WTC11 (cell line): Measurements from ENCODE around the gene SP140. TPM values are rescaled to one million over a fixed set of nuclear protein-coding genes. Genes with fewer than 3 reads are reported as not detected.

Experiments used
- ATAC-seq: fragments of 200-7000 bp; cut with Tn5 transposase; 2 replicates; pipeline ENCODE4 v1.10.0; 2021; ENCODE audit warnings: mild to moderate bottlenecking, moderate library complexity
- CTCF ChIA-PET: fragments of 300-600 bp; sonication (Branson Sonifier 250); formaldehyde crosslinking; loops from one replicate; lab custom pipeline; 2021; ENCODE audit warnings: antibody characterized with exemption; lab: Charles Lee
- POLR2A ChIA-PET: fragments of 350-600 bp; sonication (Branson Sonifier 250); formaldehyde crosslinking; loops from one replicate; lab custom pipeline; 2021; ENCODE audit warnings: antibody characterized with exemption; lab: Charles Lee
- DNase-seq: peaks from one replicate; pipeline ENCODE4 v3.0.0; 2021; ENCODE audit warnings: low spot score
- H3K27ac Mint-ChIP-seq: 2 replicates; pipeline ENCODE4 v1.8.0; 2021; ENCODE audit warnings: mixed read lengths
- H3K27me3 Mint-ChIP-seq: 2 replicates; pipeline ENCODE4 v1.8.0; 2021; ENCODE audit warnings: low read depth, mild to moderate bottlenecking, moderate library complexity, mixed read lengths
- H3K36me3 Mint-ChIP-seq: 2 replicates; pipeline ENCODE4 v1.8.0; 2021; ENCODE audit warnings: mixed read lengths
- H3K4me1 Mint-ChIP-seq: 2 replicates; pipeline ENCODE4 v1.8.0; 2022; ENCODE audit warnings: mixed read lengths
- H3K4me3 Mint-ChIP-seq: 2 replicates; pipeline ENCODE4 v1.8.0; 2021; ENCODE audit warnings: mild to moderate bottlenecking, moderate library complexity, mixed read lengths
- H3K9me3 Mint-ChIP-seq: 2 replicates; pipeline ENCODE4 v1.8.0; 2021; ENCODE audit warnings: mixed read lengths
- CBFB ChIP-seq: sonication (generic); formaldehyde crosslinking; IDR thresholded peaks from 2 replicates; pipeline ENCODE4 v1.8.1; 2022; ENCODE audit warnings: mild to moderate bottlenecking, low read depth, missing genetic modification reagents
- E2F4 ChIP-seq: sonication (generic); formaldehyde crosslinking; IDR thresholded peaks from 2 replicates; pipeline ENCODE4 v1.8.1; 2022; ENCODE audit warnings: low read depth, mild to moderate bottlenecking, moderate library complexity, missing genetic modification reagents, borderline replicate concordance
- EMX1 ChIP-seq: fragments of 250-450 bp; sonication (Bioruptor Pico); IDR thresholded peaks from 2 replicates; pipeline ENCODE4 v1.8.0; 2021; ENCODE audit warnings: mild to moderate bottlenecking
- JUN ChIP-seq: sonication (generic); formaldehyde crosslinking; IDR thresholded peaks from 2 replicates; pipeline ENCODE4 v1.8.0; 2023; ENCODE audit warnings: mild to moderate bottlenecking, missing genetic modification reagents
- MAX ChIP-seq: sonication (generic); formaldehyde crosslinking; IDR thresholded peaks from 2 replicates; pipeline ENCODE4 v1.8.0; 2022; ENCODE audit warnings: mild to moderate bottlenecking, missing genetic modification reagents
- RORB ChIP-seq: fragments of 250-450 bp; sonication (Bioruptor Pico); IDR thresholded peaks from 2 replicates; pipeline ENCODE4 v1.9.0; 2021; ENCODE audit warnings: mild to moderate bottlenecking
- SMAD3 ChIP-seq: sonication (generic); formaldehyde crosslinking; IDR thresholded peaks from 2 replicates; pipeline ENCODE4 v1.8.0; 2022; ENCODE audit warnings: missing genetic modification reagents, mild to moderate bottlenecking, borderline replicate concordance
- TCF7 ChIP-seq: sonication (generic); formaldehyde crosslinking; IDR thresholded peaks from 2 replicates; pipeline ENCODE4 v1.8.0; 2022; ENCODE audit warnings: mild to moderate bottlenecking, low read depth, missing genetic modification reagents, moderate library complexity
- TEAD1 ChIP-seq: sonication (generic); formaldehyde crosslinking; IDR thresholded peaks from 2 replicates; pipeline ENCODE4 v1.8.0; 2022; ENCODE audit warnings: mild to moderate bottlenecking, missing genetic modification reagents
- ZBTB21 ChIP-seq: sonication (generic); formaldehyde crosslinking; IDR thresholded peaks from 2 replicates; pipeline ENCODE4 v1.8.1; 2023; ENCODE audit warnings: mild to moderate bottlenecking, missing genetic modification reagents, borderline replicate concordance
- ZNF121 ChIP-seq: sonication (generic); formaldehyde crosslinking; IDR thresholded peaks from 2 replicates; pipeline ENCODE4 v1.8.0; 2023; ENCODE audit warnings: missing genetic modification reagents
- ZNF396 ChIP-seq: fragments of 250-450 bp; sonication (Bioruptor Pico); IDR thresholded peaks from 2 replicates; pipeline ENCODE4 v1.8.0; 2021; ENCODE audit warnings: mild to moderate bottlenecking, moderate library complexity, borderline replicate concordance
- ZNF423 ChIP-seq: fragments of 250-450 bp; sonication (Bioruptor Pico); IDR thresholded peaks from 2 replicates; pipeline ENCODE4 v2.1.2; 2022; ENCODE audit warnings: mild to moderate bottlenecking, moderate library complexity
- total RNA-seq: library from RNA; stranded (reverse); gene quantifications from 3 replicates; pipeline ENCODE4 v1.2.3, GENCODE V29; 2021
- TF ChIP-seq, protein P1 (sequence below): sonication (generic); formaldehyde crosslinking; conservative IDR thresholded peaks from 2 replicates; pipeline ENCODE4 v1.8.1; 2023; ENCODE audit warnings: mild to moderate bottlenecking, low read depth, missing genetic modification reagents, moderate library complexity
- TF ChIP-seq, protein P2 (sequence below): fragments of 250-450 bp; sonication (Bioruptor Pico); IDR thresholded peaks from 2 replicates; pipeline ENCODE4 v1.9.0; 2021; ENCODE audit warnings: moderate library complexity, mild to moderate bottlenecking, inconsistent platforms, borderline replicate concordance
- TF ChIP-seq, protein P3 (sequence below): sonication (generic); formaldehyde crosslinking; IDR thresholded peaks from 2 replicates; pipeline ENCODE4 v1.8.1; 2022; ENCODE audit warnings: mild to moderate bottlenecking, moderate library complexity, missing genetic modification reagents
- TF ChIP-seq, protein P4 (sequence below): sonication (generic); formaldehyde crosslinking; conservative IDR thresholded peaks from 2 replicates; pipeline ENCODE4 v1.8.1; 2022; ENCODE audit warnings: mild to moderate bottlenecking, missing genetic modification reagents

The SP140 gene
- total RNA-seq, 1 experiment from 2014 or later: 0.66 TPM

DNA sequence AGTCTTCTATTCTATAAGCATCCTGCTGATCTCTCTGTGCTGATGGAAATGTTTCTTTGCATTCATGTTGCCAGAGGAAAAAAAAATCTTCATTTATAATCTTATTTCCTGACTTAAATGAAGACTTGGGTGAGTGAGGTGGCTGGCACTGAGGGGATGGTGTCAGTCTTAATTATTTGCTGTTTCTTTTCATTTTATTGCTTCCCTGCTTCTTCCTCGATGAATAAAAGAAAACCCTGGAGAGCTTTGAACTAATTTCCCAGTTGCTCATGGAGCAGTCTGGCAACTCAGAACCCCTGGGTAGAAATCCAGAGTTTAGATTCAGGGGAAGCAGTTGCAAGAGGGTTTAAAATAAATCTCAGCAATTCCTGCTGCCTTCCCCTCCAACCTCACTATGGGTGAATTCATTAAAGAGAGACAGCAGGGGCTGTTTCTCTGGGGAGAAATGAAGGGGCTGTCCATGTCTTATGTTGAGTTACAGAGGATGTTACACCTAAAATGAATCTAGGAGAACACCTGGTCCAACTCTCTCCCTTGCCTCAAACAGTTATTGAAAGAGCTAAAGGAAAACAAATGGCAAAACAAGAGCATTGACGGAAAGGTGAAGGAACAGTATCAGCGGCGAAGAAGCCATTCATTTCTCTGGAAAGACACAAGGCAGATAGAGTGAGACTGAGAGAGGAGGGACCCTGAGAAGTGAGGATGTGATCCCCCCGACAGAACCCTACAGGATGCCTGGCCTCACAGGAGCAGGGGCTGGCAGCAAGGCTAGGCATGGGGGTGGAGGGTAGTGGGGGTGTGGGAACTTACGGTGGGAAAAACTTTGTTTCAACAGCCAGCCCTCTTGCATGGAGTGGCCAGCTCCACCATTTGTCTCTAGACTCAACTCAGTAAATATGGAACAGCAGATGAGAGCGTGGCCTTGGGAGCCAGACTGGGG is 46.7 kb upstream of the SP140 start:
- H3K27ac Mint-ChIP-seq: no peak overlapping the region
- H3K36me3 Mint-ChIP-seq: peaks cover 12% of the 10 kb centered on the region
- ChIA-PET POLR2A (no interaction called here), CTCF (interaction anchor here (1.8 kb wide), 1 partner anchor 19 kb away, joined by 5 read pairs; no protein-coding TSS in a partner anchor)
- H3K27me3 Mint-ChIP-seq: peaks cover 3% of the 10 kb centered on the region
- no peak for TF ChIP-seq TCF7 (CRISPR knock-in tag)
- H3K4me1 Mint-ChIP-seq: peaks cover 28% of the 10 kb centered on the region
- no peak overlapping the region for H3K4me3 Mint-ChIP-seq
- peaks cover 12% of the 10 kb centered on the region for H3K9me3 Mint-ChIP-seq
- ATAC-seq (no peak), DNase-seq (no peak)

GRCh38 chr2:230179907-230180306 is 45.6 kb upstream of the SP140 start:
- H3K27ac Mint-ChIP-seq: no peak overlapping the region
- peak; percentile 71 for ATAC-seq
- DNase-seq: no peak
- POLR2A ChIA-PET: no interaction called here
- peaks cover 26% of the 10 kb centered on the region for H3K4me1 Mint-ChIP-seq
- H3K4me3 Mint-ChIP-seq: no peak overlapping the region
- peaks cover 12% of the 10 kb centered on the region for H3K9me3 Mint-ChIP-seq
- 0 out of 2 replicates have a peak, but pooled peaks have one; percentile 16 for TF ChIP-seq ZNF423 (CRISPR knock-in tag)
- no peak for TF ChIP-seq ZNF121 (CRISPR knock-in tag)
- H3K36me3 Mint-ChIP-seq: peaks cover 12% of the 10 kb centered on the region
- H3K27me3 Mint-ChIP-seq: peaks cover 3% of the 10 kb centered on the region
- CTCF ChIA-PET: interaction anchor here (1.0 kb wide), 2 partner anchors 20 to 112 kb away, joined by 3 to 6 read pairs; no protein-coding TSS in a partner anchor

- H3K36me3 Mint-ChIP-seq: peaks cover 12% of the 10 kb centered on the region
- no peak for DNase-seq
- peaks cover 26% of the 10 kb centered on the region for H3K4me1 Mint-ChIP-seq
- ChIA-PET POLR2A (no interaction called here), CTCF (no interaction called here)
- no peak overlapping the region for H3K27ac Mint-ChIP-seq
- no peak overlapping the region for H3K4me3 Mint-ChIP-seq
- no peak for ATAC-seq
- peaks cover 3% of the 10 kb centered on the region for H3K27me3 Mint-ChIP-seq
- peaks cover 12% of the 10 kb centered on the region for H3K9me3 Mint-ChIP-seq
- TF ChIP-seq RORB (CRISPR knock-in tag) (no peak), E2F4 (CRISPR knock-in tag) (no peak), SMAD3 (CRISPR knock-in tag) (no peak), EMX1 (no peak), MAX (CRISPR knock-in tag) (no peak), ZNF423 (CRISPR knock-in tag) (no peak), ZBTB21 (no peak), TEAD1 (no peak), JUN (CRISPR knock-in tag) (no peak), CBFB (CRISPR knock-in tag) (no peak), ZNF396 (CRISPR knock-in tag) (no peak)
- TF ChIP-seq, protein P1, sequence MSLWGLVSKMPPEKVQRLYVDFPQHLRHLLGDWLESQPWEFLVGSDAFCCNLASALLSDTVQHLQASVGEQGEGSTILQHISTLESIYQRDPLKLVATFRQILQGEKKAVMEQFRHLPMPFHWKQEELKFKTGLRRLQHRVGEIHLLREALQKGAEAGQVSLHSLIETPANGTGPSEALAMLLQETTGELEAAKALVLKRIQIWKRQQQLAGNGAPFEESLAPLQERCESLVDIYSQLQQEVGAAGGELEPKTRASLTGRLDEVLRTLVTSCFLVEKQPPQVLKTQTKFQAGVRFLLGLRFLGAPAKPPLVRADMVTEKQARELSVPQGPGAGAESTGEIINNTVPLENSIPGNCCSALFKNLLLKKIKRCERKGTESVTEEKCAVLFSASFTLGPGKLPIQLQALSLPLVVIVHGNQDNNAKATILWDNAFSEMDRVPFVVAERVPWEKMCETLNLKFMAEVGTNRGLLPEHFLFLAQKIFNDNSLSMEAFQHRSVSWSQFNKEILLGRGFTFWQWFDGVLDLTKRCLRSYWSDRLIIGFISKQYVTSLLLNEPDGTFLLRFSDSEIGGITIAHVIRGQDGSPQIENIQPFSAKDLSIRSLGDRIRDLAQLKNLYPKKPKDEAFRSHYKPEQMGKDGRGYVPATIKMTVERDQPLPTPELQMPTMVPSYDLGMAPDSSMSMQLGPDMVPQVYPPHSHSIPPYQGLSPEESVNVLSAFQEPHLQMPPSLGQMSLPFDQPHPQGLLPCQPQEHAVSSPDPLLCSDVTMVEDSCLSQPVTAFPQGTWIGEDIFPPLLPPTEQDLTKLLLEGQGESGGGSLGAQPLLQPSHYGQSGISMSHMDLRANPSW (CRISPR knock-in tag): no peak
- TF ChIP-seq, protein P2, sequence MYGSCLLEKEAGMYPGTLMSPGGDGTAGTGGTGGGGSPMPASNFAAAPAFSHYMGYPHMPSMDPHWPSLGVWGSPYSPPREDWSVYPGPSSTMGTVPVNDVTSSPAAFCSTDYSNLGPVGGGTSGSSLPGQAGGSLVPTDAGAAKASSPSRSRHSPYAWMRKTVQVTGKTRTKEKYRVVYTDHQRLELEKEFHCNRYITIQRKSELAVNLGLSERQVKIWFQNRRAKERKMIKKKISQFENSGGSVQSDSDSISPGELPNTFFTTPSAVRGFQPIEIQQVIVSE: no peak
- TF ChIP-seq, protein P3, sequence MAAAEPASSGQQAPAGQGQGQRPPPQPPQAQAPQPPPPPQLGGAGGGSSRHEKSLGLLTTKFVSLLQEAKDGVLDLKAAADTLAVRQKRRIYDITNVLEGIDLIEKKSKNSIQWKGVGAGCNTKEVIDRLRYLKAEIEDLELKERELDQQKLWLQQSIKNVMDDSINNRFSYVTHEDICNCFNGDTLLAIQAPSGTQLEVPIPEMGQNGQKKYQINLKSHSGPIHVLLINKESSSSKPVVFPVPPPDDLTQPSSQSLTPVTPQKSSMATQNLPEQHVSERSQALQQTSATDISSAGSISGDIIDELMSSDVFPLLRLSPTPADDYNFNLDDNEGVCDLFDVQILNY (CRISPR knock-in tag): no peak
- TF ChIP-seq, protein P4, sequence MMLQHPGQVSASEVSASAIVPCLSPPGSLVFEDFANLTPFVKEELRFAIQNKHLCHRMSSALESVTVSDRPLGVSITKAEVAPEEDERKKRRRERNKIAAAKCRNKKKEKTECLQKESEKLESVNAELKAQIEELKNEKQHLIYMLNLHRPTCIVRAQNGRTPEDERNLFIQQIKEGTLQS (CRISPR knock-in tag): no peak
Observed at GRCh38 chr2:230181195-230181594, 44.3 kb upstream of the SP140 start.
